Measurements from ENCODE around the gene TMEM17.
A peak's percentile ranks its signal among the peaks of the same experiment; 100 is the strongest.
"Not testable (repeated sequence)": the region's sequence is repeated elsewhere in the genome, so short reads cannot be mapped to it uniquely, and the experiment has no call there.

TMEM17 gene

GRCh38 chr2:62527478-62528210, 21.6 kb upstream of the TMEM17 start:
- no peak for DNase-seq (ENCODE audit: low read depth in 2 of 2)
- no peak for TF ChIP-seq CTCF (IDR thresholded peaks at IDR 0.05; ENCODE audit: low read depth, low read length)
- H3K4me3 ChIP-seq (replicated peaks in 1 of 2; ENCODE audit: low read depth in 2 of 2, low read length in 2 of 2): no peak overlapping the region

GRCh38 chr2:62526531-62527381, 20.8 kb upstream of the TMEM17 start:
- H3K4me3 ChIP-seq (replicated peaks in 1 of 2; ENCODE audit: low read depth in 2 of 2, low read length in 2 of 2): no peak overlapping the region
- no peak for TF ChIP-seq CTCF (IDR thresholded peaks at IDR 0.05; ENCODE audit: low read depth, low read length)
- no peak for DNase-seq (ENCODE audit: low read depth in 2 of 2)

GRCh38 chr2:62525549-62526269, 19.7 kb upstream of the TMEM17 start:
- H3K4me3 ChIP-seq (replicated peaks in 1 of 2; ENCODE audit: low read depth in 2 of 2, low read length in 2 of 2): no peak overlapping the region
- DNase-seq (ENCODE audit: low read depth in 2 of 2): no peak
- no peak for TF ChIP-seq CTCF (IDR thresholded peaks at IDR 0.05; ENCODE audit: low read depth, low read length)

GRCh38 chr2:62524293-62524941, 18.4 kb upstream of the TMEM17 start:
- DNase-seq (ENCODE audit: low read depth in 2 of 2): peak; percentile 37 to 39

GRCh38 chr2:62521061-62521460, 15.1 kb upstream of the TMEM17 start:
- DNase-seq (ENCODE audit: low read depth in 2 of 2): not testable (repeated sequence)

More at GRCh38 chr2:62524293-62524941, 18.4 kb upstream of the TMEM17 start:
- TF ChIP-seq CTCF (IDR thresholded peaks at IDR 0.05; ENCODE audit: low read depth, low read length): no peak
- H3K4me3 ChIP-seq (replicated peaks in 1 of 2; ENCODE audit: low read depth in 2 of 2, low read length in 2 of 2): no peak overlapping the region

GRCh38 chr2:62512384-62512783, 6.4 kb upstream of the TMEM17 start:
- no peak for DNase-seq (ENCODE audit: low read depth in 2 of 2)
- TF ChIP-seq CTCF (IDR thresholded peaks at IDR 0.05; ENCODE audit: low read depth, low read length): no peak
- no peak overlapping the region for H3K4me3 ChIP-seq (replicated peaks in 1 of 2; ENCODE audit: low read depth in 2 of 2, low read length in 2 of 2)

More at GRCh38 chr2:62521061-62521460, 15.1 kb upstream of the TMEM17 start:
- H3K4me3 ChIP-seq (replicated peaks in 1 of 2; ENCODE audit: low read depth in 2 of 2, low read length in 2 of 2): not testable (repeated sequence)
